Neural crest cell (in vitro differentiated cells): ENCODE results near the gene APOC4. TPM values are rescaled to one million over a fixed set of nuclear protein-coding genes. Genes with fewer than 3 reads are reported as not detected.
A peak's percentile ranks its signal among the peaks of the same experiment; 100 is the strongest.
"Not testable (repeated sequence)": the region's sequence is repeated elsewhere in the genome, so short reads cannot be mapped to it uniquely, and the experiment has no call there.

ENCODE experiments used
- DNase-seq: peaks from one replicate; pipeline ENCODE4 v3.0.0; 2021; ENCODE audit warnings: low read depth, mixed read lengths, low spot score
- H3K27ac Mint-ChIP-seq: one replicate; pipeline ENCODE4 v1.8.0; 2021; ENCODE audit warnings: mild to moderate bottlenecking, mixed read lengths; ENCODE audit not compliant: unreplicated experiment
- H3K27me3 Mint-ChIP-seq: 2 replicates; pipeline ENCODE4 v1.8.0; 2021; ENCODE audit warnings: low read depth, mild to moderate bottlenecking, mixed read lengths
- H3K36me3 Mint-ChIP-seq: 2 replicates; pipeline ENCODE4 v1.8.0; 2021; ENCODE audit warnings: low read depth, mild to moderate bottlenecking, mixed read lengths
- H3K4me1 Mint-ChIP-seq: 2 replicates; pipeline ENCODE4 v1.8.0; 2021; ENCODE audit warnings: mixed read lengths
- H3K4me3 Mint-ChIP-seq: one replicate; pipeline ENCODE4 v1.8.0; 2021; ENCODE audit warnings: mild to moderate bottlenecking, mixed read lengths
- H3K9me3 Mint-ChIP-seq: 2 replicates; pipeline ENCODE4 v1.8.0; 2021; ENCODE audit warnings: mixed read lengths
- total RNA-seq: library from RNA; stranded (reverse); gene quantifications from 2 replicates; pipeline ENCODE4 v1.2.1, GENCODE V29; 2021
- TF ChIP-seq, protein P1 (sequence below): fragments of 200-600 bp; sonication (generic); conservative IDR thresholded peaks from 2 replicates; pipeline ENCODE4 v1.5.0; 2021; ENCODE audit warnings: antibody characterized with exemption, mild to moderate bottlenecking

APOC4 gene
- total RNA-seq, 1 donor from 2014 or later = not detected

DNA sequence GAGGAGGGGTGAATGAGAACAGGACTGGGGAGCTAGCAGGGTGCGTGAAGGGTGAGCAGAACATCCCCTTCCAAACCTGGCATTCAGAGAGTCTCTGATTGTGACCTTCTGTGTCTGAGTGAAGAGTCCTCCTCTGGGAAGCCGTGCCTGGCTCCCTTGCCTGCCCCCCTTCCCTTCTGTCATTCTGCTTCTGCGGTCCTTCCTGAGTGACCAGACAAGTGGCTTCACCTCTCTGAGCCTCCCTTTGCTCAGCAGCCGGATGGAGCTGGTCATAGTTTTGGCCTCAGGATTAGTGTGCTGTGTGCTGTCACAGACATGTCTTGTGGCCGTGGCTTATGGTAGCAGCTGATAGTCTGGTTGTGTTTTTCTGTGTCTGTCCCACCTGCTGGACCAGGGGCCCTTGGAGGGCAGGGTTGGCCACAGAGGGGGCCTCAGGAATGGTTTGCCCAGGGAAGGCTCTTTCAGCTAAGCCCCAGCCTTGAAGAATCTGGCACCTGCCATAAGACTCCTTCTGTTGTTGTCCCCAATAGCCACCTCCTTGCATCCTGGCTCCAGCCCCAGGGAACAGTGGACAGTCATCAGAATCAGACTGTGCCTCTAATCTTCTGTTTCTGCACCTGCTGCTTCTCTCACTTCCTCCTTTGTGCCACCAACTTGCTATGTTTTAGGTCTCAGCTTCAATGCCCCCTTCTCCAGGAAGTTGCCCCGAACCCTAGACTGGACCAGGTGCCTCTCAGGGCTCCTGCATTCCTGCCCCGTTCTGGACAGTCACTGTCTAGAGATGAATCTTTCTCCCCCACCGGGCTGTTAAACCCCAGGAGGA lies 19.1 kb downstream of the APOC4 start:
- no peak overlapping the region for H3K27ac Mint-ChIP-seq
- peak overlapping the region; percentile 48 for H3K4me3 Mint-ChIP-seq
- no peaks in the 10 kb centered on the region for H3K27me3 Mint-ChIP-seq
- TF ChIP-seq, protein P1, sequence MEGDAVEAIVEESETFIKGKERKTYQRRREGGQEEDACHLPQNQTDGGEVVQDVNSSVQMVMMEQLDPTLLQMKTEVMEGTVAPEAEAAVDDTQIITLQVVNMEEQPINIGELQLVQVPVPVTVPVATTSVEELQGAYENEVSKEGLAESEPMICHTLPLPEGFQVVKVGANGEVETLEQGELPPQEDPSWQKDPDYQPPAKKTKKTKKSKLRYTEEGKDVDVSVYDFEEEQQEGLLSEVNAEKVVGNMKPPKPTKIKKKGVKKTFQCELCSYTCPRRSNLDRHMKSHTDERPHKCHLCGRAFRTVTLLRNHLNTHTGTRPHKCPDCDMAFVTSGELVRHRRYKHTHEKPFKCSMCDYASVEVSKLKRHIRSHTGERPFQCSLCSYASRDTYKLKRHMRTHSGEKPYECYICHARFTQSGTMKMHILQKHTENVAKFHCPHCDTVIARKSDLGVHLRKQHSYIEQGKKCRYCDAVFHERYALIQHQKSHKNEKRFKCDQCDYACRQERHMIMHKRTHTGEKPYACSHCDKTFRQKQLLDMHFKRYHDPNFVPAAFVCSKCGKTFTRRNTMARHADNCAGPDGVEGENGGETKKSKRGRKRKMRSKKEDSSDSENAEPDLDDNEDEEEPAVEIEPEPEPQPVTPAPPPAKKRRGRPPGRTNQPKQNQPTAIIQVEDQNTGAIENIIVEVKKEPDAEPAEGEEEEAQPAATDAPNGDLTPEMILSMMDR = no peak
- H3K36me3 Mint-ChIP-seq = no peaks in the 10 kb centered on the region
- H3K4me1 Mint-ChIP-seq = peaks cover 16% of the 10 kb centered on the region
- no peaks in the 10 kb centered on the region for H3K9me3 Mint-ChIP-seq
- DNase-seq = no peak

DNA sequence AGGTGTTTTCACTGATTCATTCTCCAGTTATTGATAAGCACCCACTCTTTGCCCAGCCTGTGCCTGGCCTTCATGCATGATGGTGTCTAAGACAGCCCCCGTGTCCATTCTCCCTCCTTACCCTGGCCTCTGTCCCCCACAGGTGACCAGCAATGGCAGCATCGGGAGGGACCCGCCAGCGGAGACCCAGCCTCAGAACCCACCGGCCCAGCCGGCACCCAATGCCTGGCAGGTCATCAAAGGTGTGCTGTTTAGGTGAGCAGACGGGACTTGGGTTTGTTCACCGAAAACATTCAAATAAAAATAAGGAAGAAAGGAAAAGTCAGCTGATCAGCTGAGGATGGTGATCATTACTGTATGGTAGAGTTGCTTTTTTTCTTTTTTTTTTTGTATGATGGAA lies 19.8 kb downstream of the APOC4 start:
- H3K27ac Mint-ChIP-seq = no peak overlapping the region
- H3K4me1 Mint-ChIP-seq = peaks cover 9% of the 10 kb centered on the region
- DNase-seq = no peak
- TF ChIP-seq, protein P1 = no peak
- no peaks in the 10 kb centered on the region for H3K36me3 Mint-ChIP-seq
- H3K9me3 Mint-ChIP-seq = no peaks in the 10 kb centered on the region
- H3K4me3 Mint-ChIP-seq = no peak overlapping the region
- H3K27me3 Mint-ChIP-seq = no peaks in the 10 kb centered on the region

DNA sequence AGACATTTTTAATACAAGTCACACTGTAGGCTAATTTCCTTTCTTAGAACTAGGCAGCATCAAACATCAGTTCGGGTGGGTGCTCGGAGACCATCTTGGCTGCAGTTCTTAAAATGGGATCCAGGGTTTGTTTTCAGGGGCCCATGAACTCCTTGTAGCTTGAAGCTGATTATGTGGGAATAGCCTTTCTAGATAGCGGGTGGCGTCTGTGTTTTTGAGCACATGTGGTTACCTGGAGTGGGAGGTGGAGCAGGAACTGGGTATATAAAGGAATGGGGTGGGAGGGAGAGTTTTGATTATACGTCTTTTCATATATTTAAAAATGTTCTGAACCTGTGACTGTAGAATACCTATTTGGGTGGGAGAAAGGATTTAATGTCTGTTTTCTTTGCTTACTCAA lies 26.1 kb downstream of the APOC4 start:
- Mint-ChIP-seq H3K36me3 (no peaks in the 10 kb centered on the region), H3K9me3 (no peaks in the 10 kb centered on the region), H3K27me3 (no peaks in the 10 kb centered on the region), H3K4me3 (no peak overlapping the region), H3K4me1 (no peaks in the 10 kb centered on the region), H3K27ac (no peak overlapping the region)
- DNase-seq = no peak
- TF ChIP-seq, protein P1 = no peak

DNA sequence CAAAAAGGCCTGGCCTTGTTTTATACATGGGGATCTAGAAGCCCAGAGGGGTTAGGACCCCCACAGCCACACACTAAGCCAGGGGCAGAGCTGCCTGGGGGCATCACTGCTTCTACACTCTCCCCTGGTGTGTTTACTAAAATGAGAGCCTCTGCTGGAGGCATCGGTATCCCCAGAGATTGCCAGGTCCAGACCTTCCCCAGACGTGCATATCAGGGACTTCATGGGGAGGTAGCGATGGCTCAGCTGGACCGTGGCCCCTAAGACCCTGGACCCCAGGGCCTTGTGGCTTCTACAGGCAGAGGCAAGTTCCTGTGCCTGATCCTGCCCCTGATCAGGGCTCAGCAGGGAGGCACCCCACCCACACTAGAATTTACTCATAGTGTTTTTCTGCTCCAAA lies 26.6 kb downstream of the APOC4 start:
- TF ChIP-seq, protein P1 = no peak
- H3K4me1 Mint-ChIP-seq = no peaks in the 10 kb centered on the region
- no peak overlapping the region for H3K4me3 Mint-ChIP-seq
- H3K9me3 Mint-ChIP-seq = no peaks in the 10 kb centered on the region
- no peaks in the 10 kb centered on the region for H3K36me3 Mint-ChIP-seq
- H3K27ac Mint-ChIP-seq = no peak overlapping the region
- H3K27me3 Mint-ChIP-seq = no peaks in the 10 kb centered on the region
- no peak for DNase-seq

DNA sequence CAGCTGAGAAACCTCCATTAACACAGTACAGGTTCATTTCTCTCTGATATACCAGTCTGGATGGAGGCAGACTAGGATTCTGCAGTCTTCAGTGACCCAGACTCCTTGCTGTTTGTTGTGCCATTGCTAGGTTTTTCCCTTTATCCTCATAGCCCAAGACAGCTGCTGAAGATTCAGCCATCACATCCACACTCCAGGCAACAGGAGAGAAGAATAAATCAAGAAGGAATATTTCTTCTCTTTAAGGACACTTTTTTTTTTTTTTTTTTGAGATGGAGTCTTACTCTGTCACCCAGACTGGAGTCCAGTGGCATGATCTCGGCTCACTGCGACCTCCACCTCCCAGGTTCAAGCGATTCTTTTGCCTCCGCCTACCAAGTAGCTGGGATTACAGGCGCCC lies 27.4 kb downstream of the APOC4 start:
- Mint-ChIP-seq H3K4me1 (no peaks in the 10 kb centered on the region), H3K27ac (no peak overlapping the region), H3K36me3 (no peaks in the 10 kb centered on the region), H3K9me3 (no peaks in the 10 kb centered on the region), H3K4me3 (no peak overlapping the region), H3K27me3 (no peaks in the 10 kb centered on the region)
- TF ChIP-seq, protein P1 = no peak
- no peak for DNase-seq

DNA sequence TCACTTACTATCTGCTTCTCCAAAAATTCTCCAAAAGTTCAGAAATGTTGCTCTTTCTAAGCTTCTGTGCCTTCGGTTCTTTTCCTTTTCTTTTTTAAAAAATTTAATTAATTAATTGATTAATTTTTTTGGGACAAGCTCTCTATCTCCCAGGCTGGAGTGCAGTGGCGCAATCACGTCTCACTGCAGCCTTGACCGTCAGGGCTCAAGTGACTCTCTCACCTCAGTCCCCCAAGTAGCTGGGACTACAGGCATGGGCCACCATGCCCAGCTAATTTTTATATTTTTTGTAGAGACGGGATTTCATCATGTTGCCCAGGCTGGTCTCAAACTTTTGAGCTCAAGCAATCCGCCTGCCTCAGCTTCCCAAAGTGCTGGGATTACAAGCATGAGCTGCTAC lies 29.4 kb downstream of the APOC4 start:
- not testable (repeated sequence) for H3K27ac Mint-ChIP-seq

More for the DNA sequence above, 29.4 kb downstream of the APOC4 start:
- not testable (repeated sequence) for DNase-seq, H3K36me3 Mint-ChIP-seq, H3K9me3 Mint-ChIP-seq, H3K4me3 Mint-ChIP-seq, H3K4me1 Mint-ChIP-seq, H3K27me3 Mint-ChIP-seq
